IMR-90 (cell line): Measurements from ENCODE around the gene FAM234B. TPM values are rescaled to one million over a fixed set of nuclear protein-coding genes. Genes with fewer than 3 reads are reported as not detected.

Experiments
- polyA plus RNA-seq, 3 experiments: library from polyadenylated mRNA; depleted of rRNA; stranded (reverse); fragments of >200 nt; gene quantifications; 2 replicates each; pipeline ENCODE4 v1.2.3, GENCODE V29; 2012; ENCODE audit warnings: low replicate concordance in 1 of 3
- total RNA-seq: library from RNA; depleted of rRNA; stranded (reverse); fragments of >200 nt; gene quantifications from 2 replicates; pipeline ENCODE4 v1.2.3, GENCODE V29; 2012; rRNA removed

The FAM234B gene
- total and polyA plus RNA-seq, 2 of the 4 experiments (the other 2 are of a cell fraction): 3.6 to 8.6 TPM

Other genes starting within 250 kb of the FAM234B start
- gene DDX47, start 231.0 kb upstream of the FAM234B start, total RNA-seq: 77.8 and 104 TPM in 2 replicates
- gene DDX47, start 231.0 kb upstream of the FAM234B start, polyA plus RNA-seq (2012; rRNA removed): 71.5 and 89.5 TPM in 2 replicates
- gene GPRC5A, start 152.8 kb upstream of the FAM234B start, total RNA-seq: 49.6 and 49.7 TPM in 2 replicates
- 193 and 201 TPM in 2 replicates for gene GPRC5A, start 152.8 kb upstream of the FAM234B start, polyA plus RNA-seq (2012; rRNA removed)
- not detected in 2 replicates for gene GPRC5D, start 92.2 kb upstream of the FAM234B start, total RNA-seq
- gene GPRC5D, start 92.2 kb upstream of the FAM234B start, polyA plus RNA-seq (2012; rRNA removed): not detected in 2 replicates
- gene HEBP1, start 44.1 kb upstream of the FAM234B start, total RNA-seq: 14.7 and 18.8 TPM in 2 replicates
- gene HEBP1, start 44.1 kb upstream of the FAM234B start, polyA plus RNA-seq (2012; rRNA removed): 44.2 and 49.2 TPM in 2 replicates
- gene GSG1, start 59.3 kb downstream of the FAM234B start, total RNA-seq: 2.5 and 2.9 TPM in 2 replicates
- gene GSG1, start 59.3 kb downstream of the FAM234B start, polyA plus RNA-seq (2012; rRNA removed): 1.8 and 2.1 TPM in 2 replicates
- gene EMP1, start 152.3 kb downstream of the FAM234B start, total RNA-seq: 137 and 570 TPM in 2 replicates
- 106 and 201 TPM in 2 replicates for gene EMP1, start 152.3 kb downstream of the FAM234B start, polyA plus RNA-seq (2012; rRNA removed)